GM21786 (cell line): ENCODE results near the gene TRERF1.

Experiments
- ATAC-seq: cut with Tn5 transposase; IDR thresholded peaks from one replicate; pipeline ENCODE4 v1.9.1; 2021; ENCODE audit not compliant: unreplicated experiment

Gene TRERF1

DNA sequence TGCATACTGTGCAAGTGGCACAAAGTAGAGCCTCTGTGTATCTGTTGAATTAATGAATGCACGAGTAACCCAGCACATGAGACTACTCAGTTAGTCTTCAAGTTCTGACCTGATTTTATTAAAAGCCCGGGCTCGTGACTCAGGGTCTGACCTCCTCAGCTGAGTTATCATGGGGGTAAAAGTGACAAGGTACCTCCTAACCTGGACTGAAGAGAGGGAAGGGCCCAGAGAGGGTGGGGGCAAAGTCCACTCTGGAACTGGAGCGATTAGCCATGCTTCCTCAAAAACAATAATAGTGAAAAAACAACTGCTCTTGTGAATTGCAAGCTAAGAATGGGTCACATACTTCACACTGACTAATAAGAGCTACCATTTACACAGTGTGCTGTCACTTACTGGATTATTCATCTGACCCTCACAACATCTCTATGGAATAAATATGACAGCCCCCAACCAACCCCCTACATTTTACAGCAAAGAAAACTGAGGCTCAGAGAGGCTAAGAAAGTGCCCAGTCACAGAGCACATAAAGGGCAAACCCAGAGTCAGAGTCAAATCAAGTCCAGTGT is 26.7 kb downstream of the TRERF1 start:
- no peak for ATAC-seq

DNA sequence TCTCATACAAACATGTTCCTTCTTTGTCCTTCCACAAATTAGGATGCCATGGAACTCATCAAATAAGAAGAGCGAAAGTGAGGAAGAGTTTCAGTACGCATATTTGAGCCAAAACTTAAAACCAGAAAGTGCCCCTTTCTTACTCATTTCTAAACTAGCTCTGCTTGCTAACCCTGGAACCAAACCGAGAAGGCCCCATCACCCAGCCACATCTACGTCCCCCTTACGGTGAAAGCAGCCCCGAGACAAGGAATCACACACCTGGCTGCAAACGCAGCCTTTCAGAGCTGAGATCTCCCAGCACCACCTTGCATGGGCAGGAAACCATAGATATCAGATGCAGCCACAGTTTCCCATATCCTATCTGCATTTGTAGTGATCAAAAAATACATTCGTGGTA is 28.5 kb downstream of the TRERF1 start:
- no peak for ATAC-seq

DNA sequence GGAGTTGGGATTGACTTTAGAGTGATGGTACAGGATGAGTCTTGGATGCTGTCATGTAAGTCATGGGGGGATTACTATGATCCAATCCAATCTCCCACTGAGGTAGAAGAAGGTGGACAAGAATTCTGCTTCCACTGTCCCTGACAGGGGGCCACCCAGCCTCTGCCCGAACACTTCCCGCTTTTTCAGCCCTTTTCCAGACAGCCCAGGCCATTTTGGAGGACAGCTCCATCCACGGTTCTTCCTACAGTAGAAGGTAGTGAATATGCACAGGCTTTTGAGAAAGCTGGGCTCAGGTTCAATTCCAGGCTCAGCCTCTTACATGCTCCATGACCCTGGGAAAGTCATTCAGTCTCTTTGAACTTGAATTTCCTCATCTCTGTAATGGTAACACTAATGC is 31.0 kb downstream of the TRERF1 start:
- no peak for ATAC-seq

DNA sequence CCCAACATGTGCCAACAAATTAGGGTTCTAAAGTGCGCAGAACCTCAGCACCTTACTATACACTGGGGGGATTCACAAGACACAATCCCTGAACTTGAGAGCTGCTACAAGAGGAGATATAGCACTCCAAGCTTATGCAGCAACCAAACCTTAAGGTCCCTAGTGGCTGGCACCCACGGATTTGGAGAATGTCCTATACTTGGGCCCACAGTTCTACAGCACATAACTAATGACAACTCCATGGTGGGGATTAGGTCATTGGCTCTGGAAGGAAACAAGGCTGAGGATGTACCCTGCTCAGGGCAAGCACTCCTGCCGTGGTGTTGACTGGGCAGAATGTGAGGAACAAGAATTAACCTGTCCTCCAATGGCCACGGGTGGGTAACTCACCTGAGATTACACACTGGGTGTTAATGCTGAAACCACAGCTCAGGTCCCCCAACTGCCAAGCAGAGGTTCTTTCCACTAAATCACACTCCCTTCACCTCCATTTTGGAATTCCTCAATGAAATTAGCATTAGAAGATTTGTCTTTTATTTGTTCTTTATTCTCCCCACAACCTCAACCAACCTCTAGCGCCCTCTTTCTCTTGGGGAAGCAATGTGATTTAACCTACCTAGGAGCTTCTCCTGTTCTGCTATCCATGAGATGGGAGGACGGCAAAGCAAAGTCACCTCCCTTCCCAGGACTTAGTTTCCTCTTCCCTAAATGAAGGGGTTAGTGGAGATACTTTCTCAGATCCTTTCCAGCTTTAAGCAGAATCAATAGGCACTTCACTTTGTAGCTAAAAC is 32.0 kb downstream of the TRERF1 start:
- no peak for ATAC-seq

DNA sequence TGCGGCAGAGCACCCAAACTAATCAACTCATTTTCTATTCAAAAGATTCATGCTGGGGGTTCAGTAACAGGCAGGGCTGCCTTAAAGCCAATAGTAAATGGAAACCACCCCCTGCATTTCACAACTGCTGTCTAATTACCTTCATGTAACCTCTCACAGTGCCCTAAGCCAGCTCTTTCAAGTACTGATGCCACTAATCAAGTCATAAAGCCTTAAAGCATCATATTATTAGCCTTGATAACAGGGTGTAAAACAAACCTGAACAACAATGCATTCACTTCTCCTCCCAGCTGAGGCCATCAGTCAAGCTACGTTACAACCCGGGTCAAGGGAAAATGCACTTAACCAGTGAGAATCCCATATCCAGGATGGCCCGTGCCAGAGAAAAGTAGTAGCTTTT is 33.0 kb downstream of the TRERF1 start:
- no peak for ATAC-seq

DNA sequence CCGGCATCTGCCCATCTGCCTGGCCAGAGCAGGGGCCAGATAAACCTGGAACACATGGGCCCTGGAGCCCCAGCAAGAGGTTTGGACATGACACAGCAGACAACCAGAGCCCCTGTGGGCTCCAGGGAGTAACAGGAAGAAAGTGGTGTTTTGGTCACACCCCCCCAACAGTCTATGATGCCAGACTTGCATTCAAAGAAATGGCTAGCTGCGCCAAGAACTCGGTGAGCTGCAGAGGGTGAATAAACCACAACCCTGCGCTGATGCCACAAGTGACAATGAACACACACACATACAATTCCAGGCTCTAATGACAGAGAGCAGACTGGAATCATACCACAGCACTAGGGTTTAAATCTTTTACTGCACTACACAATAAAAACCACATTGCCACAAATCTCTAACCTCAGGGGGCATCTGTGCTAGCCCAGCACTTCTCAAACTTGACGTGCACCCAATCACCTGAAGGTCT is 34.0 kb downstream of the TRERF1 start:
- ATAC-seq: no peak

DNA sequence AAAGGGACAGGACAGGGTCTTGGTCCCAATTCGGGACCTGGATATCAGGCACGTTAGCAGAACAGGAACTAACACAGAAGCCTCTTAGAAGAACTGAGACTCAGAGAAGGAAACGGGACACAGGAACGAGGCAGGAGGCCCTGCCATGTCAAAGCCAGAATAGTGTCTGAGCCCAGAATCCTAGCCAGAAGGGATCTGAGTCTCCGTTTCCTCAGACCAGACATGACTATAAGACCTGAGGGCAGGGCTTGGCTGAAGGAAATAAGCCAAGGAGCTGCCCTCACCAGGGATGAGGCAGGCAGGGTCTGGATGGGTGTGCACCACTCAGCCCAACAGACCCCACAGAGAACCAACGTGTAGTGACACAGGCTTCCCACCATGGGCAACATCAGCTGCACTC is 40.3 kb downstream of the TRERF1 start:
- ATAC-seq: no peak

DNA sequence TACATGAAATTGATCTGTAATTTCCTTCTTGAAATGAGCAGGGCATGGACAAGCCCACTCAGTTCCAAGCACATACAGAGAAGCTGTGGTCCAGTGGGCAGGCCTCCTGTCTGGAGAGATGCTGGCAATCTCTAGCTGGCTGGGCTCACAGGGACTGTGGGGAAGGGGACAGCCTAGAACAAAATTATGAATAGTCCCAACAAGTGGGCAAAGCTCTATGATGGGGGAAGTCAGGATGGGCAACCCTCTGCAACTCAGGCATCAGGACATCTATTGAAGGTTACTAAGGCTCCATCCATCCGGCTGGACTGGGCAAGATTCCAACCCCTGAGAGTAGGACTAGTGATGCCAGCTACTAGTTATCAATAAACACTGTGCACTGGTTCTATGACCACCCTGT is 40.9 kb downstream of the TRERF1 start:
- ATAC-seq: no peak

DNA sequence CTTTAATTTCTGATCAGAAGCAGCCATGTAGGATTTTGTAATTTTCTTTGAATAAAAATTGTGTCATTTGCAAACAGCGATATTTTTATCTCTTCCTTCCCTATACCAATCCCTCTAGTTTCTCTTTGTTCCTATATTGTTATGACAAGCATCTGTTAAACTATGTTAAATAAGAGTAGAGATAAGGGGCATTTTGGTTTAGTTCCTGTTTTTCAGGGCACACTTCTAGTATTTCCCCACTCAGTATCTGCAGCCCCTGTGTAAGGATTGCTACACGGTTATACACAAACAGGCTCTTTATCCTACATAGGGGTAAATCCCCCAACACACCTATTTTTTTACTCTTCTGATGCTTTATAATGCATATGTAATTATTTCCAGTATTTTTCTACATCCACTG is 42.1 kb downstream of the TRERF1 start:
- no peak for ATAC-seq

DNA sequence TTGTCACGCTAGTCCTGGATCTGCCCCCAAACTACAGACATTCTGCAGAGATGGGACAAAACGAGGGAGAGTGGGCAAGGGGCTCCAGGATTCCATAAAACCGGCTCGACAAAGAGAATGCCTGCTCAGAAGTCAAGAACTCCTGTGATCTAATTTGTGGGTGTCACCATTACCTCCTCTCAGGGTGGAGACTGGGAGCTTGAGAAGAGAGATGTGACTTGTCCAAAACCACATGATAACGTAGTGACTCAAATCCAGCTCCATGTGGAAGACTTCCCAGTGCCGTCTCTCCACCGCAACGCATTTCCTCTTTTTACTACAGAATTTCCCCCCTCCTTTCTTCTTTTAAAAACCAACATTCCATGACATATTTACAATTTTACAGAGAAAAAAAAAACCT is 44.3 kb downstream of the TRERF1 start:
- ATAC-seq: no peak

DNA sequence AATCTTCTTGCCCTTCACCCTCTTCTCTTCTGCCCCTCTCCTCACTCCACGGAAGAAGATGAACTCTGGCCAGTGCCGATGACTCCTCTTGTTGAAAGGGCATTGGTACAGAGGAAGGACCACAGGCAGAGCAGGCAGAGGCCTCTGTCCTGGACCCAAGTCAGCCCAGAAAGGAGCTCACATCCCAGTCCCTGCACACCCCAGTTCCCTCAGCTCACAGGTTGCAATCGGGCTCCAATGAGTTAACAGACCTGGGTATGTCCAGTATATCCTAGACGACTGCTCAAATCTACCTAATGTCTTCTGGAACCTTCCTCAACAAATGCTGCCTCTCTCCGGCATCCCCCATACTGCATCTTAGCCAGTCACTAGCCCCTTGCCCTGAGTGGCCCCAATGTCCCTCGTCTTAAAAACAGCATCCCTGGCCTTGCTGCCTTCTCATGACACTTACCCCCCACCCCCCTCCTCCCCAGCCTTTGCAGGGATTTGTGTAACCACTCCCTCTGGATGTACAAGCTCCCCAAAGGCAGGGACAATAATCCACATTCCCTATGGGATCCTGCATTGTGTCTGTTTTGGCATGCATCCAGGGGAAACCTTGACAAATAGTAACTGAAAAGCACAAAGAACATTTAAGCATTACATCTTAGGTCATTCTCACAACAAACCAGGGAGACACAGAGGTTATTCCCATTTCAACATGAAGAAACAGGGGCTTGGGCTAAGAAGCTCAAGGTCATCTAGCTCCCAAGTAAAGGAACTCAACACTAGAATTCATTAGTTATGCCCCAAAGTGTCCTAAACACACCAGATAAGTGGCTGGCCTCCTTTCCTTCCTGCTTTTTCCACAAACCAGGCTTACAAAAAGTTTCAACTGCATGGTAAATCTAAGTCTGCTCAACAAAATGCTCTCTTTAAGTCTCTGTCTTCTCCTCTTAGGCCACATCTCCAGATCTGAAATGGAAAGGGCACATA is 45.1 kb downstream of the TRERF1 start:
- no peak for ATAC-seq

DNA sequence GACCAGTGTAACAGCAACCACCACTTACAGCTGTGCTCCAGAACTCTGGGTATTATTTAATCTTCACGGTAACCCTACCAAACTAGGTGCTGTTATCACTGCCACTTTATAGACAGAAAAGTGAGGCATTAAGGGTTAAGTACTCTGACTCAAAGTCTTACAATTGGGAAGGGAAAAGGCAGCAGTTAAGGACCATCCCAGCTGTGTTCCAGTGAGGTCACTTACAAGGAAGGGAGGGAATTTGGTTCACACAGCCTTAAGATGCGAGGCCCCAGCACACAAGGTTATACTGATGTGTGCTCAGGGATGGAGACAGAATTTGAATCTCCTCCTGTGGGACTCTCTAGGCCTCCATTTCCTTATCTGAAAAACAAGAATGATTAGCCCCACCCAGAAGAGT is 46.7 kb downstream of the TRERF1 start:
- no peak for ATAC-seq

DNA sequence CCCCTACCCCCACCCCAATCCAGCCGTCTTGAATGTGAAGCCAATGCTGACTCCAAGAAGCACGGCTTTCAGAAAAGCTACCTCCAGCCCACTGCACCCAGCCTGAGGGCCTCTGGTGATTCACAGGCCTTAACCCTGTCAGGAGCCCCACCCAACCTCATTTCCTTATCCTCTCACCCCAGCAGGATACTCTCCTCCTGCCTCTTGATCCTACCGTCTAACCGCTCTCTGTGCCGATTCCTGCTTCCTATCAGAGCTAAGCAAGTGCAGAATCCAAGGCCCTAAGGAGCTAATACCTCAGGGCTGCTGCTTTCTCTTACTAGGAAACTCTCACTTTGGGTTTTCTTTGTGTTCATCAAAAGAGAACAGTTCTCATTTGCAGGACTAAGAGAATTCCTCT is 47.2 kb downstream of the TRERF1 start:
- no peak for ATAC-seq

DNA sequence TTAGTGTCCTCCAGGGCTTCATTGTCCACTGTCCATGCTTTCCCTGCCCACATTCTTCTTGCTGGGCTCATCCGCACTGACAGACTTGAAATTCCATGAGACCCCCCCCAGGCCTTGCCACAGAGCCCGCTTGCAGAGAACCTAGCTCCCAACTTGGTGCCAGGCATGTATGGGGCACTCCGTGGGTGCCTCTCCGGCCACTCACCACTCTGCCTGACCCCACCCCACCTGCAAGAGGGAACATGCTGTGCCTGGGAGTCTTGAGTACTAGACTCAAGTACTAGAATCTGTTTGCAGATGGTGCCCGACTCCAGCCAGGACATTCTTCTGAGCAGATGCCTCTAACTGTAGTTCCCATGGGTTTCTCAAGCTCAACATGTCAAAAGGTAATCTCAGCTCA is 47.9 kb downstream of the TRERF1 start:
- ATAC-seq: no peak

DNA sequence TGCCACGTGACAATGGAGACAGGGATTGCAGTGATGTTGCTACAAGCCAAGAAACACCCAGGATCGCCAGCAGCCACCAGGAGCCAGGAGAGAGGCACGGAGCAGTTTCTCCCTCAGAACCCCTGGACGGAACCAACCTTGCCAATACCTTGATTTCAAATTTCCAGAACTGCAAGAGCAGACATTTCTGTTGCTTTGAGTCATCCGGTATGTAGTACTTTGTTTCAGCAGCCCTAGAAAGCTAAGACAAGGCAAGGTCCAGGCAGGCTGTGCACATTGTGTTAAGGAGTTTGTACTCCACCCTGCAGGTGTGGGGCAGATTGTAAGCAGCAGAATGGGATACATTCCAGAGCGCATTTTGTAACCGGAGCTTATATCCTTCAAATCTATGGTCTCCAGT is 48.3 kb downstream of the TRERF1 start:
- ATAC-seq: no peak

DNA sequence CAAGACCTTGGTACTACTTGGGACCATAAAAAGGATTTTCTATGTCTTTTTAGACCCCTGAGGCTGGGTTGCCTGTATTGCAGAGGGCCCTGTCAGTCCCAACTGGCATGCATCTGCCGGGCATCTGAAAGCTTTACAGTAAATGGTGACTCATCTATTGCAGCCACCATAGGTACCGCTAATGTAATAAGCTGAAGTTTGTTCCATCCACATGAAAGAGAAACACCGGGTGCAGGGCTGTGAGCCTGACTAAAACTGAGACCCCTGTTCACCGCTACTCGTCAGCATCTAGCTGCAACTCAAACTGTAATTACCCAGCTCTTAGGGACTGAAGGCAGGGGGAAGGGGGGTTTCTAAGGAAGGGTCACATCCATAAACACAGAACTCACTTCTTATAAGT is 49.5 kb downstream of the TRERF1 start:
- ATAC-seq: peak; percentile 94

DNA sequence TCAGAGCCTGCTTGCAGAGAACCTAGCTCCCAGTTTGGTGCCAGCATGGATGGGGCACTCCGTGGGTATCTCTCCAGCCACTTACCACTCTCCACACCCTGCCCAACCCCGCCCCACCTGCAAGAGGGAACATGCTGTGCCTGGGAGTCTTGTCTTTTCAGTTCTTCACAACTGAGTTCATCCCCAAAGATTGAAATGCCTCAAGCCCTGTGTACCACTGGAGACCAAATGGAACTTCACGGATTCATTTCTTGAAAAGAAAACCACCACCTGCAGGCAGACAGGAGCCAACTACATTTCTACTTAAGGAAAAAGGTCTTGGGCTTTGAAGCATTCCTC is 50.1 kb downstream of the TRERF1 start:
- ATAC-seq: no peak

DNA sequence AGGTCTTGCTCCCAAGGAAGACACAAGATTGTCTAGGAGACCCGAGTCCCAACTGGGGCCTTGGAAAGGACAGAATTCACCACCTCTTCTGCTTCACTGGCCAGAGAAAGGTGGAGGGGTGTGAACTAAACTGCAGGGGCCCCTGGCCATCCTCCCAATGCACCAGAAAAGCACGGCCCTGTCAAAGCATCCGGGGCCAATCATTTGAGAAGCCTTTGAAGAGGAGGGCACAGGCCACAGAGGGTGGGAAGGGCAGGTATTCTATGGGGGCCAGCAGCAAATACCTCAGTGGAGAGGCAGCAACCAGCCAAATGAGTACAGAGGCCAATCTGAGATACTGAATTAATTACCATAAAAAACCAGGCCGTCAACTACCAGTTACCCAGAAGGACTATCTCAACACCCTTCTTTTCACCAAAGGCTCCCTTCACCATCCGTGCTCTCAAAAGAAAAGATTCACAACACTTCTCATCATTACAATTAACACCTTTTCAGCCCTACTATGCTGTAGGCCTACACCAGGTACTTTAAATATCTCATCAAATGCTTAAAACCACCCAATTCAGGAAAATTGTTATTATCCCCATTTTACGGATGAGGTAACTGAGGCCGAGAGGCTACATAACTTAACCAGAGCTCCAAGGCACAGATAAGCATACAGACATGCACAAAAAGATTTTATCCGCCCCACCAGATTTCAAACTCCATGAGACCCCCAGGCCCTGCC is 50.7 kb downstream of the TRERF1 start:
- ATAC-seq: no peak

DNA sequence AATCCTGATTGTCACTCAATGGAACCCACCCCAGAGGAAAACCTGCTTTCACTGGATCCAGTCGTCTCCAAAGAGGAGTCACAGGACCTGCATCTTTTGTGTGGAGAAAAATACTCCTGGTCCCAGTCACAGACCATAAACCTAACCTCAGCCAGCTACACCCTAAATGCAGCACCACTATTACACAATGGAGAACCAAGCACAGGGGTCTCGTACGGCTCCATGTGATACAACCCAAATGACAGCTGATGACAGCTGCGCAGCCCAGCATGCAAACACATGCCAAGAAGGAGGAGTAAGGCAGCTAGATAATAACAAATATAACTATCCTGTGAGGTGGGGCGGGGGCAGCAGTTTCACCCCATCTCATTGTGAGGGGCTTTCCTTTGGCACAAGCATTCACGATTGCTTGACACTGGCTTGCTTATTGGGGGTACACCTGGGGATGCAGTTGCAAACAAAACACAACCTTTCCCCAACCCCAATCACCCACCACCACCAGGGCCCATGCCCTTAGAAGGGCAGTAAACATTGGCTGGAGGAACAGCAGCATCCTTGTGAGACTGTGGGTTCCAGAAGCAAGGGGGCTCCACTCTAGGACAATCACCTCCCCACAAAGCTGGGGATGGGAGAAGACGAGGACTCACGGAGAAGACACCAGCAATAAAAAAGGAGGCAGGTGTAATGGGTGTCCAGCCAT is 51.5 kb downstream of the TRERF1 start:
- no peak for ATAC-seq

DNA sequence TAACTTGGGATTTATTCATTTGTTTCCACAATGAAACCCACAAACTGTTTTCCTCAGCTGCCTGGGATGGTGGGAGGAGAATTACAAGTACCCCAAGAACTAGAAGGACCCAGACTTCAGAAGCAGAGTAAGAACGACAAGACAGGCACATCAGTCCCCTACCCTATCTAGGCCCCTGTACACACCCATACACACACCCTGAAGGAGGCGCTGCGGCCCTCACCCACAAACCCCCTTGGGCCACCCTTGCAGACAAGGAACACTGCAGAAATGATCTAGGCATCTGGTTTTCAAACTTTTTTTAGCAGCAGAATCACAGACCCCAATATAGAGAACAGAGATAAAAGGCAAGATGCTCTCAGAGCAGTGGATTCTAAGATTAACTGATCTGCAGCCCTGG is 55.0 kb downstream of the TRERF1 start:
- no peak for ATAC-seq
